Trophoblast cell (in vitro differentiated cells and primary cell): ENCODE results near the gene C19orf12.

ENCODE experiments used
- DNase-seq, 2 donors: peaks; one replicate each; pipeline ENCODE4 v3.0.0-alpha.2; 2016
- H2AFZ ChIP-seq: 2 replicates; pipeline ENCODE4 v1.6.1; 2013; ENCODE audit warnings: low read length, moderate library complexity, mild to moderate bottlenecking; ENCODE audit not compliant: insufficient read depth, poor library complexity
- H2AK5ac ChIP-seq: 2 replicates; pipeline ENCODE4 v1.6.1; 2013; ENCODE audit warnings: mild to moderate bottlenecking, low read length
- H2BK120ac ChIP-seq: 2 replicates; pipeline ENCODE4 v1.6.1; 2013; ENCODE audit warnings: low read length, mild to moderate bottlenecking, moderate library complexity; ENCODE audit not compliant: insufficient read depth, poor library complexity
- H2BK12ac ChIP-seq: 2 replicates; pipeline ENCODE4 v1.6.1; 2013; ENCODE audit warnings: mild to moderate bottlenecking, low read length, moderate library complexity
- H2BK5ac ChIP-seq: 2 replicates; pipeline ENCODE4 v1.6.1; 2013; ENCODE audit warnings: low read length, low read depth, moderate library complexity, mild to moderate bottlenecking; ENCODE audit not compliant: poor library complexity
- H3K14ac ChIP-seq: 2 replicates; pipeline ENCODE4 v1.6.1; 2013; ENCODE audit warnings: mild to moderate bottlenecking, low read length
- H3K18ac ChIP-seq: 2 replicates; pipeline ENCODE4 v1.6.1; 2013; ENCODE audit warnings: mild to moderate bottlenecking, low read length
- H3K23ac ChIP-seq: 2 replicates; pipeline ENCODE4 v1.6.1; 2013; ENCODE audit warnings: low read length
- H3K27ac ChIP-seq: 2 replicates; pipeline ENCODE4 v1.5.1; 2013; ENCODE audit warnings: low read depth, mild to moderate bottlenecking, inconsistent platforms, low read length, moderate library complexity
- H3K27me3 ChIP-seq: 2 replicates; pipeline ENCODE4 v1.6.1; 2013; ENCODE audit warnings: inconsistent platforms, mild to moderate bottlenecking, low read length, moderate library complexity; ENCODE audit not compliant: insufficient read depth
- H3K36me3 ChIP-seq, 2 experiments: 1 replicate in 1 of 2; 2 replicates in 1 of 2; pipeline ENCODE4 v1.6.1; 2013; ENCODE audit warnings: low read length in 2 of 2, mild to moderate bottlenecking in 2 of 2, moderate library complexity in 1 of 2; ENCODE audit not compliant: insufficient read depth in 2 of 2, control insufficient read depth in 1 of 2
- H3K4ac ChIP-seq: 2 replicates; pipeline ENCODE4 v1.6.1; 2013; ENCODE audit warnings: low read depth, mild to moderate bottlenecking, low read length, moderate library complexity
- H3K4me1 ChIP-seq, 2 experiments: 1 replicate in 1 of 2; 2 replicates in 1 of 2; pipeline ENCODE4 v1.6.1; 2013; ENCODE audit warnings: low read length in 2 of 2, mild to moderate bottlenecking in 2 of 2, moderate library complexity in 1 of 2; ENCODE audit not compliant: insufficient read depth in 2 of 2, control insufficient read depth in 1 of 2
- H3K4me2 ChIP-seq: 2 replicates; pipeline ENCODE4 v1.6.1; 2013; ENCODE audit warnings: inconsistent platforms, mild to moderate bottlenecking, low read length, moderate library complexity
- H3K4me3 ChIP-seq: 2 replicates; pipeline ENCODE4 v1.5.1; 2013; ENCODE audit warnings: mild to moderate bottlenecking, low read depth, low read length, inconsistent platforms
- H3K79me1 ChIP-seq: one replicate; pipeline ENCODE4 v1.6.1; 2013; ENCODE audit warnings: low read length
- H3K79me2 ChIP-seq: 2 replicates; pipeline ENCODE4 v1.6.1; 2013; ENCODE audit warnings: low read length, mild to moderate bottlenecking; ENCODE audit not compliant: control insufficient read depth, insufficient read depth, poor library complexity
- H3K9ac ChIP-seq: 2 replicates; pipeline ENCODE4 v1.6.1; 2013; ENCODE audit warnings: mild to moderate bottlenecking, low read length
- H3K9me3 ChIP-seq: 2 replicates; pipeline ENCODE4 v1.6.1; 2013; ENCODE audit warnings: low read depth, mild to moderate bottlenecking, control low read depth, inconsistent platforms, low read length; ENCODE audit not compliant: insufficient read depth
- H4K12ac ChIP-seq: 2 replicates; pipeline ENCODE4 v1.6.1; 2013; ENCODE audit warnings: low read depth, mild to moderate bottlenecking, low read length, moderate library complexity
- H4K8ac ChIP-seq: 2 replicates; pipeline ENCODE4 v1.6.1; 2013; ENCODE audit warnings: low read depth, mild to moderate bottlenecking, low read length, moderate library complexity
- H4K91ac ChIP-seq: one replicate; pipeline ENCODE4 v1.6.1; 2013; ENCODE audit warnings: low read depth, mild to moderate bottlenecking, low read length, moderate library complexity
- WGBS: extraction: QIAGEN DNeasy Blood & Tissue Kit; methylation state at CpG from one replicate; pipeline ENCODE4 v1.1.7; 2013; ENCODE audit warnings: missing lambda C conversion rate; ENCODE audit not compliant: insufficient read length, insufficient coverage; ENCODE audit errors: extremely low coverage; 5-methylcytosine and 5-hydroxymethylcytosine counted together

Gene C19orf12

DNA sequence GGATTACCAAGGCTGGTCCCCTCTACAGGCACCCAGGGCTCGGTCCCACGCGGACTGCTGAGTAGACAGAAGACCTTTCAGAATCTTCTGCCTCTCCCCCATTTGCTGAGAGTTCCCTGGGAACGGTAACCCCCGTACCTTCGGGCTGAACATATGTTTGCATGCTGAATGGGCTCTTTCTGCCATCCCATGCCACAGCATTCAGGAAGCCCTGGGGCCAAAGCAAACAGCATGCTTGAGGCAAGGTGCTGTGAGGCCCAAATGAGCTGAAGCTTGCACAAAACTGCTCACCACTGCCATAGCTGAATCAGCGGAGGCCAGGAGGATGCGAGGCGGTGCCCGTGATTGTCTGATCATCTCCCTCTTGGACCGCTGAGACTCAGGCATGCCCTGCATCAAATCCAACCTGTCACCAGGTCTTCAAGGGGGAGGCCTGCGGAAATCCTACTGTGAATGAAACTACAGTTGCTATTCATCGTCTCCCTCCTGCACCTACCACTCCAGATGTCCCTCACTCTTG is 16.3 kb upstream of the C19orf12 start:
- H3K9ac ChIP-seq: peak overlapping the region; percentile 26
- no peaks in the 10 kb centered on the region for H3K79me2 ChIP-seq
- WGBS: no CpG with 5 or more reads among the region's 13 CpGs
- no peak overlapping the region for H2BK12ac ChIP-seq
- no peaks in the 10 kb centered on the region for H3K36me3 ChIP-seq
- H2AK5ac ChIP-seq: no peak overlapping the region
- no peak overlapping the region for H2BK120ac ChIP-seq
- no peaks in the 10 kb centered on the region for H3K9me3 ChIP-seq
- no peaks in the 10 kb centered on the region for H3K4me1 ChIP-seq
- no peak overlapping the region for H3K14ac ChIP-seq
- H3K4me2 ChIP-seq: no peak overlapping the region
- H4K12ac ChIP-seq: no peak overlapping the region
- no peak overlapping the region for H4K8ac ChIP-seq
- no peak overlapping the region for H3K18ac ChIP-seq
- H3K27me3 ChIP-seq: no peaks in the 10 kb centered on the region
- DNase-seq: no peak
- H3K4me3 ChIP-seq: no peak overlapping the region
- no peak overlapping the region for H3K23ac ChIP-seq
- H2BK5ac ChIP-seq: no peak overlapping the region
- no peak overlapping the region for H2AFZ ChIP-seq
- H4K91ac ChIP-seq: no peak overlapping the region
- no peaks in the 10 kb centered on the region for H3K79me1 ChIP-seq
- no peak overlapping the region for H3K27ac ChIP-seq
- H3K4ac ChIP-seq: no peak overlapping the region

DNA sequence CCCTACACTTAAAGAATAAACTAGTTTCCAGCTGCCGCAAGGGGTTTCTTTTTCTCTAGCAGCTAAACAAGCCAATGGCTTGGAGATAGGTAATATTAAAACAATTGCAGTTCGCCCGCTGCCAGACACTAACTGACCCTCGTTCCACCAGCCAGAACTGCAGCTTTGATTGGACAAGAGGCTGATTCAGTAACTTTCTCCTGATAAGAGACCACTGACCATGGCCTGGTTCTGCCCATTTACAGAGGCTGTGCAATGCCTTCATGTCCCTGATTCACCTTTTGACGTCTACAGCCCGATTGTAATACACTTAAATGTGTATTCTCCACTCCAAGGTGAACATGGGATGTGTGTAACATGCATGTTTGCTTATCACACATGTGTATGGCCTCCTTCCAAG is 12.8 kb upstream of the C19orf12 start:
- Histone ChIP-seq H3K4me1 (no peaks in the 10 kb centered on the region), H3K27ac (no peak overlapping the region), H3K23ac (no peak overlapping the region), H3K4me2 (no peak overlapping the region), H2BK12ac (no peak overlapping the region), H4K8ac (no peak overlapping the region), H3K4ac (no peak overlapping the region), H3K4me3 (no peak overlapping the region), H3K18ac (no peak overlapping the region), H3K36me3 (no peaks in the 10 kb centered on the region), H2BK5ac (no peak overlapping the region), H3K79me2 (no peaks in the 10 kb centered on the region), H4K91ac (no peak overlapping the region), H2AK5ac (no peak overlapping the region), H3K14ac (no peak overlapping the region), H3K9ac (no peak overlapping the region), H2AFZ (no peak overlapping the region), H4K12ac (no peak overlapping the region), H3K9me3 (no peaks in the 10 kb centered on the region), H3K27me3 (peaks cover 8% of the 10 kb centered on the region), H3K79me1 (peaks cover 2% of the 10 kb centered on the region), H2BK120ac (no peak overlapping the region)
- no CpG with 5 or more reads among the region's 6 CpGs for WGBS
- DNase-seq: no peak

- H4K12ac ChIP-seq: no peak overlapping the region
- no peak for DNase-seq
- H3K79me2 ChIP-seq: no peaks in the 10 kb centered on the region
- no peak overlapping the region for H3K23ac ChIP-seq
- H2BK5ac ChIP-seq: no peak overlapping the region
- H2AFZ ChIP-seq: no peak overlapping the region
- no peak overlapping the region for H2BK12ac ChIP-seq
- peak overlapping the region; percentile 56 for H3K4me2 ChIP-seq
- H2AK5ac ChIP-seq: no peak overlapping the region
- no peak overlapping the region for H3K14ac ChIP-seq
- no peak overlapping the region for H3K9ac ChIP-seq
- no peak overlapping the region for H3K27ac ChIP-seq
- H3K9me3 ChIP-seq: no peaks in the 10 kb centered on the region
- peaks cover 2% of the 10 kb centered on the region for H3K79me1 ChIP-seq
- H3K4ac ChIP-seq: no peak overlapping the region
- no CpG with 5 or more reads among the region's 14 CpGs for WGBS
- no peak overlapping the region for H4K91ac ChIP-seq
- H4K8ac ChIP-seq: no peak overlapping the region
- no peaks in the 10 kb centered on the region for H3K4me1 ChIP-seq
- no peak overlapping the region for H2BK120ac ChIP-seq
- H3K4me3 ChIP-seq: no peak overlapping the region
- H3K27me3 ChIP-seq: peaks cover 8% of the 10 kb centered on the region
- no peaks in the 10 kb centered on the region for H3K36me3 ChIP-seq
- no peak overlapping the region for H3K18ac ChIP-seq
Measured at GRCh38 chr19:29724746-29725145, 9.7 kb upstream of the C19orf12 start.

DNA sequence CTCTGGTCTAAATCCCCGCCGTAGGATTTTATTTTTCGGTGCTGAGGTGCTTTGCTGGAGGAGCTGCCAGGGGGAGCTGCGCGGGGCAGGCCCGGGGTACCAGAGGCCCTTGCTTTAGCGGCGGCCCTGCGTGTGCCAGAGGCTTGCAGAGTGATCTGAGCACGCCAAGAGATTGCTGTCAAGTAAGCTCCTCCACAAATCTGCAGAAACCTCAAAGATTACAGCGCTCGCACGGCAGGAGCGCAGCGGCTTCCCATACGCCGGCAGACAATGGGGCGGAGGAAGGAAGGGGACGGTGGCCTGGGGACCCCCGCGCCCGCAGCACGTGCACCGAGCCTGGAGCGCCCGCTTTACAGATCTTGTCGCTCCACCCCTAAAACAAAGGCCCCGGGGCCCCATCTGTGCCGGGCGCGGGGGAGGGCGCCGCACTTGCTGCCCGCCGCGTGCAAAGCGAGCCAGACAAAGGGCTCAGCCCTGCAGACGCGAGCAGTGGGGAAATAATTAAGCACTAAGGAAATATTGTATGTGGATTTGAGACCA is 9.1 kb upstream of the C19orf12 start:
- peak overlapping the region; percentile 62 for H2AFZ ChIP-seq
- no peak overlapping the region for H3K18ac ChIP-seq
- peak overlapping the region; percentile 56 for H3K4me2 ChIP-seq
- no peak overlapping the region for H4K91ac ChIP-seq
- no peak for DNase-seq
- peaks cover 2% of the 10 kb centered on the region for H3K79me1 ChIP-seq
- H3K23ac ChIP-seq: no peak overlapping the region
- no peak overlapping the region for H3K4me3 ChIP-seq
- H2BK12ac ChIP-seq: no peak overlapping the region
- H2BK5ac ChIP-seq: no peak overlapping the region
- no peak overlapping the region for H3K27ac ChIP-seq
- H3K79me2 ChIP-seq: no peaks in the 10 kb centered on the region
- H3K9me3 ChIP-seq: no peaks in the 10 kb centered on the region
- no CpG with 5 or more reads among the region's 39 CpGs for WGBS
- peaks cover 8% of the 10 kb centered on the region for H3K27me3 ChIP-seq
- no peak overlapping the region for H4K8ac ChIP-seq
- H4K12ac ChIP-seq: peak overlapping the region; percentile 20
- H3K36me3 ChIP-seq: no peaks in the 10 kb centered on the region
- H2AK5ac ChIP-seq: no peak overlapping the region
- H3K4me1 ChIP-seq: no peaks in the 10 kb centered on the region
- H3K4ac ChIP-seq: no peak overlapping the region
- no peak overlapping the region for H3K14ac ChIP-seq
- no peak overlapping the region for H2BK120ac ChIP-seq
- no peak overlapping the region for H3K9ac ChIP-seq
